MM.1S (cell line): ENCODE measurements around the gene DPM2.

Source experiments
- CTCF ChIP-seq: fragments of 300-600 bp; sonication (generic); IDR thresholded peaks from 2 replicates; pipeline ENCODE4 v1.5.1; 2016; ENCODE audit warnings: antibody characterized with exemption, low read length, mixed read lengths
- EZH2phosphoT487 ChIP-seq: fragments of 300-600 bp; sonication (generic); IDR thresholded peaks from 2 replicates; pipeline ENCODE4 v1.6.1; 2018; ENCODE audit warnings: antibody characterized with exemption, low read length

- TF ChIP-seq CTCF (no peak), EZH2phosphoT487 (no peak)
Observed at GRCh38 chr9:127977884-127978647, 40.4 kb upstream of the DPM2 start.
